NCI-H345 (cell line): Measurements from ENCODE around the gene DUOXA1.

Experiments used
- DNase-seq: peaks from one replicate; lab custom pipeline; 2025; lab: John Stamatoyannopoulos, UW

DUOXA1 gene, protein sequence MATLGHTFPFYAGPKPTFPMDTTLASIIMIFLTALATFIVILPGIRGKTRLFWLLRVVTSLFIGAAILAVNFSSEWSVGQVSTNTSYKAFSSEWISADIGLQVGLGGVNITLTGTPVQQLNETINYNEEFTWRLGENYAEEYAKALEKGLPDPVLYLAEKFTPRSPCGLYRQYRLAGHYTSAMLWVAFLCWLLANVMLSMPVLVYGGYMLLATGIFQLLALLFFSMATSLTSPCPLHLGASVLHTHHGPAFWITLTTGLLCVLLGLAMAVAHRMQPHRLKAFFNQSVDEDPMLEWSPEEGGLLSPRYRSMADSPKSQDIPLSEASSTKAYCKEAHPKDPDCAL

DNA sequence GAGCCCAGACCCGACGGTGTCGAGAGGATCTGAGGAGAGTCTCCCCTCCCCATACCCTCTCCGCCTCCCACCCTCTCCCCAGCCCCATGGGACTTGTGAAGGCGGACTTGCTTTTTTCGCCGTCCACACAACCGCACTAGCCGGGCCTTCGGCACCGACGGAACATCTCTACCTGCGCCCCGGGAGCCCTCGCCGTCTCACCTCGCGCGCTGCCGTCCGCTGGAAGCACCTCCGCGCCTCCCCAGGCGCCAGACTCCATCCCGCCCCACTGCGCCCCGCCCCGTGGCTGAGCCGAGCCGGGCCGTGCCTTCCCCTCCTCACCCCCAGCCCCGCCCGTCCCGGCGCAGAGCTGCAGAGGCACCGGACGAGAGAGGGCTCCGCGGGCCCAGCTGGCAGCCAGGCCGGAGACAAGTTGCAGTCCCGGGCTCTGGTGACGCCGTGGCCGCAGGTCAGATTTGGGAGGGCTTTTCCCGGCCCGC, at the start of gene DUOXA1, which contains the start of gene DUOX1:
Gene DUOXA1, minus strand, starts transcription at position 229 of the 479 bp plus-strand sequence. CDS start 6,865 bp downstream, outside the sequence.
Gene DUOX1, plus strand, starts transcription at position 344 of the 479 bp plus-strand sequence. CDS start 1,973 bp downstream, outside the sequence.
- no peak for DNase-seq

DNA sequence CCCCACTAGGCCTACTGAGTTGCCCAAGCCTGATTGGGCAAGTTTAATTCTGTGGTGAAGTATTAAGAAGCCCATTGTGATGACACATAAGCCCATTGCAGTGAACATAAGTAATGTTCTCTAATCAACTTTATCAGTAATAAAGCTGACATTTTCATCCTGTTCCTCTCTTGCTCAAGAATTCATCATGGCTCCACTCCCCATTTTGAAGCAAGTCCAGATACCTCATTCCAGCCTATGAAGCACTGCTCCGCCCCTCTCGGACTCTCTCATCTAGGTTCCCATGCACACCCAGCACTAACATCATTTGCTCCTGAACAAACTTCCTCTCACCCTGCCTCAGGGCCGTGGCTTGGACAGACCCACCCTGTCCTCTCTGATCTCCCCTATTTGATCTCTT, 47.6 kb upstream of the DUOXA1 start:
- DNase-seq = no peak

DNA sequence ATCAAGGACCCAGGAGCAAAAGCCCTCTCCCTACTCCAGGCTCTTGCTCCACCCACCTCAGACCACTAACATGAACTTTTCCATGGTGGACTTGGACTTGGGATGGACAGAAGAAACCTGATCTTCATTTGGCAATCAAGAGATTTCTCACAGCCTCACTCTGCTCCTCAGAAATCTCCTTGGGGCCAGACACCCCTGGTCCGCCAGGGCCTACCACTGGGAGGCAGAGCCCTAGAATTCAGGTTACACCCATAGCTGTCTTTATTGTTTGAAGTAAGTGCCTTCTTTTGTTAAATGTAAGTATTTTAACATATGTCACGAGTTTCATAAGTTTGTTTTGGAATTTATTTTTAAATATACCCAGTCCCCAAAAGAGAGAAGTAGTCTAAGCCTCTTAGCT, 44.9 kb upstream of the DUOXA1 start:
- DNase-seq = no peak

DNA sequence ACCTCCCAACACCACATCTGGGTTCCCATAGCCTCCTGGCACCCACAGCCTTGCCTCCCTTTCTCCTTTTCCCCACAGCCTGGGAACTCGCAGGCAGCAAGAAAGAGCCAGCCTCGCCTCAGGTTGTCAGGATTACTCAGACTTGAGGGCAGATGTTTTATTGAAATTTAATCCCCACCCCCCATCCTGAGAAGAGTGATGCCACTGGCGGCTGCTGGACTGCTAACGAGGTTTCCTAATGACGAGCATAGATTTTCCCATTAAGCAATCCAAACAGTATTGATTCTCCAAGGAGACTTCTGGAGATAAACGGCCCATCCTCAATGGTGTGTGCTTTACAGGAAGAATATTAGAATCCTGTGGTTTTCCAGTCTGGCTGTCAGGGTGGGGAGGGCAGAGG, 44.4 kb upstream of the DUOXA1 start:
- no peak for DNase-seq

DNA sequence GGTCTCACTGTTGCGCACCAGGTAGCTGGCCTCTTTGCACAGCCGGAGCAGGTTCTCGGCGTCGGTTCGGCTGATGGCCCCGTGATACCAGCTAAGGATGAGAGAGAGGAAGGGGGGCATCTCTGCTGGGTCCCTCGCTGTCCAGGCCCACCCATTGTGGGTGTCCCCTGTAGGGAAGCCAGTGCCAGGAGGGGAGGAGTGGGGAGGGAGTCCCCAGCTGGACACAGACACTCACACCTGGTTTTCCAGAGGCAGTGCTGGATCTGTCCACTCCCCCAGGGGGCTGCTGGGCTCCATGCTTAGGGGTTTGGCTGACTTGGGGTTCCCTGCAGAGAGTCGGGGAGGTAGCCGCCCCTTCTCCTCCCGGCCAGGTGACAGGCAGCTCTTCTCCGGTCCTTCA, 42.2 kb upstream of the DUOXA1 start:
- no peak for DNase-seq

DNA sequence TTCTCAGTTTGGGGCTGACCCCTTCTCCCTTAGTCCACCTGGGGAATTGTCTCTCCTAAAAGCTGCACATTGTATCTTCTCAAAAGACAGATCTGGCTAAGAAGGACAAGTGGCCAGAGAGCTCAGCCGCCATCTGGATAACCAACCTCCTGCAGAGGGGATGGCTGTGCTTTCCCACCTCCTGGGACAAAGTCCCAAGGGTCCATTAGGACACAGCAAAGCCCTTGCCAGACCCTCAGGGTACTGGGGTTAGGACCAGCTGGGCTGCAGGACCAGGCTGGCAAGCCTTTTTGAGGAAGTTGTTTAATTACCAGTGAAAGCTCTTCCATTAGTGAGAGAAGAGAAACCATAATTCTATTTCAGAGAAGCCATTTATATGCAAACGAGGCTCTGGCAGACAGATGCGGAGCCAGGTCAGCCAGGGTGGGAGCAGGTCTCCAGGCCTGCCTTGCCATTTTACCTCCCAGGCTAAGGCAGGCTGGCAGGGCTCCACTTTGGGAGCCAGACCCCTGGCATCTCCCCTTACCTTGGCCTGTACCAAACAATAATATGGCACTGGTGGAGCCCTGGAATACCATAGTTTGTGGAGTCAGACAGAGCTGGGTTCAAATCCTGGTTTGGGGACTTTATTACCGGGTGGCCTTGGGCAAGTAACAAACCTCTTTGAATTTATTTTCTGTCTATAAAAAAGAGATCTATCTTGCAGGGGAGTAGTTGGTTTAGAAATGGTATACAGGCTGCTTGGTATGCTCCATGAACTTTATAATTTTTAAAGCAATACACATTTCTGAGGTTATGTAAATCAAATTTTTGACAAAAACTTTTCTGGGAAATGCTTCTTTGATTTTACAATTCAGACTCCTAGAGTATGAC, 40.2 kb upstream of the DUOXA1 start:
- DNase-seq = no peak

DNA sequence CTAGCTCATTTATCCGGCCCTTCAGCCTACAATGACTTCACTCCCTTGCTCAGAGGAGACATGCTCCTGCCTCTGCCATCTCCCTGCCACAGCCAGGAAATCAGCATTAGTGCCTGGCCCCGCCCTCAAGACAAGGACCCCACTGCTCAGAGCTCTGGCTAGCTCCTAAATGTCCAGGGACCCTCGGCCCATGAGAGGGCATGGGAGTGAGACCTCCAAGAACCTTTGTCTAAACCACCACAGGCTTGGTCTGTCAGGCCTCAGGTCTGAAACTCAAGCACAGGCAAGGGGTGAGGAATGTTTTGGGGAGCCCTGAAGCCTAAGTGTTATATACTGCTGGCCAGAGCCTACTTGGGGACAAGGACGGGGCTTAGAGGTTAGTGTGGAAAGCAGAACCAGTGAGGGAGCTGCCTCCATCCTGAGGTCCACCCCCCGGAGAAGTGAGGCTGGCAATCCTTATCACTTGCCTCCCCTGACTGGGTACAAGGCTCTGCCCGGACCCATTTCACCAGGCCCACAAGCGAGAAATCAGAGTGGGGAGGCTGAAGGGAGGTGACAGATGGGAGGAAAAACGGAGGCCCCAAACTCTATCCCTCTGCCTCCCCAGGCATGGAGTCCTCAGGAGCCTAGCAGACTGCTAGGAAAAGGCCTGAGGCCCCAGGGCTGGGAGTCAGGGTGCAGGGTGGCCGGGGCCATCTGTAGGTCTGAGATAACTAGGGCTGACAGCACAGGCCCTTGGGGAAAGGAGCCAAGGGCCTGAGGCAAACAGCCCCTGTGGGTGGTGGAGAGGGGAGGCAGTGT, 39.3 kb upstream of the DUOXA1 start:
- DNase-seq = no peak

DNA sequence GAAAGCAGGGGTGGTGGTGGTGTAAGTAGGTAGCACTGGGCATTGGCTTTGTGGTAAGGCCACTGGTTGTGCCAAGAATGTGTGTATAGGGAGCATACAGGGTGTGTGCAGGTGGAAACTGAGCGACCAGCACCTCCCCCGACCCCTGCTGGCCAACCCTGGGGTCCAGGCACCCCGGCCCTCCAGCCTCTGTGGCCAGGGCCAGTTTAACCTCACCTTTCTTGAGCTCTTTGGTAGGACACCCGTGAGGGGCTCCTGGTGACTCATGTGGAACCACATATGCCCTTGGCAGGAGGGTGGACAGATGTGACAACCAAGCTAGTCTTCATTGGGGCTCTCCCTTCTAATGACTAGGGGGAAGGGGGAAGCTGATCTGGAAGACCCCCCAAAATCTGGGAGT, 38.6 kb upstream of the DUOXA1 start:
- DNase-seq = no peak

DNA sequence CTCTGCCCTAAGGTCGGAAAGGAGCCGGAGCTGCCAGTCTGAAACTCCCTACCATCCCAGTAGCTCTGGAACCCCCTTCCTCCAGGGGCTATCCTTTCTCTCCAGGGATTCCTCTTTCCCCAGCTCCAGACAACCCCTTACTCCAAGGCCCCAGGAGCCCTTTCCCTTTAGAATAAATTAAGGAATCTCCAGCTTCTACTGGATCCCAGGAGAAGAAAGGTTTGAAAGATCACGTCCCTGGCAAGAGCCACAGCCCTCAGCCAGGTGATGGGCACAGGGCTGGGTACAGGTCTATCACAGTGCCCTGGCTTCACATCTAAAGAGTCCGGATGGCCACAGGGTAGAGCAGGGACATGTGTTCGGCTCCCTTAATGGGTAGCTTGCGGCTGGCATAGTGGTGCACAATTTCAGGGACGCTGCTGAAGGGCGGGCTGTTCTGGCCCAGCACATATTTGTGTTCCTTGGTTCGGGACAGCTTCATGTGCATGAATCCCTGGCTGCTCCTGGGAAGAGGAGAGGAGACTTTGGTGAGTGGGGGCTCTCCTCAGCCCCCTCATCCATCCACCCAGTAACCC, 38.0 kb upstream of the DUOXA1 start:
- DNase-seq = no peak

DNA sequence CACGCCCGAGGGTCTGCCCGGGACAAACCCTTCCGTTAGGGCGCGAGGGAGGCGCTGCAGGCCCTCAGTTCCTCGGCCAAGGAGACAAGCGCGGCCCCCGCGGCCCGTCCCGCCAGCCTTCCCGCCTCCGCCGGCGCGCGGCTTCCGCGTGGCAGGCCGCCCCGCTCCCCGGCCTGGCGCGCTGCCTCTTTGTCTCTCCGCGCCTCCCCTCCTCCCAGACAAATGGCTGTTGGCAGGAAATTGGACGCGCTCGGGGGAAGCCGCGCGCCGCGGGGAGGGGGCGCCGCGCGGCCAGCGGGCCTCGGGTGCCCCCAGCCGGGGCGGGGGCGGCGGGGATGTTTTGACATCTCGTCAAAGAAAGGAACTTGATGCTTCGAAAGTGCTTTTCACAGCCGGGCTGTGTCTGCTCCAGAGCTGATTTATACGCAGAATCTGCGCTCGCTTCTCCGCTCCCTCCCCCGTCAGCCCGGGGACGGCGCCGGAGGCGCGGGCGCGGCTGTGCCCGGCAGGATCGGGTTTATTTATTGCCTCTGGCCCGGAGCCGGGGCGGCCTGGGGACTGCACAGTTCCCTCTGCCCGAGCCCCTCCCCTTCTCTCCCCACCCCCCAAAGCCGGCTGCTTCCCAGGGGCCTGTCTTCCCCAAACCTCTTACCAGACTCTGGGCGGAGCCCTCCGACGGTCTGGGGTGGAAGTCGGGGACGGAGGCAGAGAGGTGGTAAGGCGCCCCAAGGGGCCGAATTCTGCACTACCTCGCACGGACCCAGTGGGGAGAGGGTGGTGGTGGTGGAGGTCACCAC, 37.4 kb upstream of the DUOXA1 start:
- peak; percentile 60 for DNase-seq

DNA sequence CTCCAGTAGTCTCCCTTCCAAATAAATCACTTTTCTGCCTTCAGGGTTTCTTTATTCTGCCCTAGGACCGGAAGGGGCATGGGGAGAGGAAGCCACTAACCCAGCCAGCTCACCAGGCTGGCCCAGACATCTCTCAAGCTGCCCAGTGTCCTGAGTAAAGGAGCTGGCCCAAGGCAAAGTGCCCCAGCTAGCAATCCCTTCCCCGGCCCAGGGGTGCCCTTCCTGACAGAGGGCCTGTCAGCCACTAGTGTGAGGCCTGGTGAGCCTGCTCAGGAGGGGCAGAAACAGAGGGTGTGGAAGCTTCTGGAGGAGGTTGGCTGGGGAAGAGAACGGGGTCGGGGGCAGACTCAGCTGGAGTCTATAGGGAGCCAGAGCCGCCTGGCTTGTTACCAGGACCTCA, 35.9 kb upstream of the DUOXA1 start:
- DNase-seq = no peak

DNA sequence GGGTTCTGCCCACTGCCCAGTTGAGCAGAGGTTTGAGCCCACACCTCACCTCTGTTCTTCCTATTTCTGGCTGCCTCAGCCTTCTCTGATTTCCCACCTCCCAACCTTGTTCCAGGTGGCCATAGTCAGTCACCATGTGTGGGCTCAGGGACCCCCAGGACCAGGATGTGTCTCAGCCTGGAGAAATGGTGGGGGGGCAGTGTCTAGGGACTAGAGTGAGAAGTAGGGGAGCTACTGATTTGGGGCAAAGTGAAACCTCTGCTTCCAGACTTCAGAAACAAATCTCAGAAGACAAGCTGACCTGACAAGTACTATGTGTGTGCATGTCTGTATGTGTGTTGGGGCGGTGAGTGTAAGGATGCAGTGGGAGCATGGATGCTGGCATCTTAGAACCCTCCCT, 35.2 kb upstream of the DUOXA1 start:
- no peak for DNase-seq

DNA sequence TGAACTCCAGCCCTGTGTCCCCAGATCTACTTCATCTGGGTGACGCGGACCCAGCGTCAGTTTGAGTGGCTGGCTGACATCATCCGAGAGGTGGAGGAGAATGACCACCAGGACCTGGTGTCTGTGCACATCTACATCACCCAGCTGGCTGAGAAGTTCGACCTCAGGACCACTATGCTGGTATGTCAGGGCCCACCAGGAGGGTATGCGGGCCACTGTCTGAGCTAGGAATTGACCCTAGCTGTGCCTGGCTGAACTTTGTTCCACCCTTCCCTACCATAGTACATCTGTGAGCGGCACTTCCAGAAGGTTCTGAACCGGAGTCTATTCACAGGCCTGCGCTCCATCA, 33.8 kb upstream of the DUOXA1 start:
- no peak for DNase-seq

DNA sequence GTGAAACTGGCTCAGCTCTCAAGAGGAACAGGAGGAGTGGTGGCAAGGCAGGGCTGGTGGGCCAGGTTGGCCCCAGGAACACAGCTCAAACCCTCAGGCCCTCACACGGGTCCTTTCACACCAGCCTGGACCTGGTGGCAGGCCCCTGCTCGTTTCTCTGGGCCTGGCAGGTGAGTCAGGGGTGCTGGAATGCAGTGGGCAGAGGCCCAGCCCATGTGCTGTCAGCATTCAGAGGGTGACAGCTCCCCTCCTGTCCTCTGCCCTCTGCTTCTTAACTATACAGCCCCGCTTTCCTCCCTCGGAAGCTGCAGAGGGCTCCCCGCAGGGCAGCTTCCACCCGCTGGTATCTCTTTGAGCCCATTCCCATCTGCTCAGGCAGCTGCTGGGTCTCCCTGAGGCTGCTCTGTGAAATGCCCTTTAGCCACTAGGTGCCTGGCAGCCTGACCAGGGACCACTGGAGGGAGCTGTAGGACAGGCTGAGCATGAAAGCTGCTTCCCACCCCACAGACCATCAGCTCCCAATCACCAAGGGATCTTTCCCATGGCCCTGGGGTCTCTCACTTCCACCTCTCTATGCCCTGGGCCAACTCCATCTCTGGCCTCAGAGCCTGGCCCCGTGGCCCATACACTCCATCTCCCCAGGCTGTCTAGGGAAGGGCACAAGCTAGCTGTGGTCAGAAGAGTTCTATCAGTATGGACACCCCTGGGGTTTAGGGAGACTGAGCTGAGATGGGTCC, 33.3 kb upstream of the DUOXA1 start:
- peak; percentile 59 for DNase-seq

DNA sequence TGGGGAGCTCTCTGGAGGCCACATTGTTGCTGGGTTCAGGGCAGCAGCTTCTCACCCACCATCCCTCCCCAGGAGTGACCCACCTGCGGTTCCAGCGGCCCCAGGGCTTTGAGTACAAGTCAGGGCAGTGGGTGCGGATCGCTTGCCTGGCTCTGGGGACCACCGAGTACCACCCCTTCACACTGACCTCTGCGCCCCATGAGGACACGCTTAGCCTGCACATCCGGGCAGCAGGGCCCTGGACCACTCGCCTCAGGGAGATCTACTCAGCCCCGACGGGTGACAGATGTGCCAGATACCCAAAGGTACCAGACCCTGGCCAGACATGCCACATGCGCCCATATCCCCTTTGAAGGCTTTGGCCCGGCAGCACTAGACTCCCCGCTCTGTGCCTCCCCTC, 32.0 kb upstream of the DUOXA1 start:
- DNase-seq = no peak

DNA sequence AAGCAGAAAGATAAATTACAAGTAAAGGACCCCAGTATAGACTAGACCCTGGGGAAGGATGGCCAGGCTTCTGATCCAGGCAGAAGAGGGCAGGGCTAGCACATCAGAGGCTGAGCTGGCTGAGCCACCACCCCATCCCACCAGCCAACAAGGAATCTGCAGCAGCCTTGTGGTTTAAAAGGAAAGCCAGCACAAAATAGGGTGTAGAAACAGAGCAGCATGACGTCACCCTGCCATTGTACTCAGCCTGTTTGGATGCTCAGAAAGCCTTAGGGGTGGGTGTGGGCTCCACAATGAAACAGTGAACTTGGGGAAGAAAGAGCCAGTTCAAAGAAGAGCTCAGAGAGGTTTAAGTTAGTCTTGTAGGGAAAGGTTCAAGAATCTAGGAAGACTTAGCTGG, 28.3 kb upstream of the DUOXA1 start:
- no peak for DNase-seq

DNA sequence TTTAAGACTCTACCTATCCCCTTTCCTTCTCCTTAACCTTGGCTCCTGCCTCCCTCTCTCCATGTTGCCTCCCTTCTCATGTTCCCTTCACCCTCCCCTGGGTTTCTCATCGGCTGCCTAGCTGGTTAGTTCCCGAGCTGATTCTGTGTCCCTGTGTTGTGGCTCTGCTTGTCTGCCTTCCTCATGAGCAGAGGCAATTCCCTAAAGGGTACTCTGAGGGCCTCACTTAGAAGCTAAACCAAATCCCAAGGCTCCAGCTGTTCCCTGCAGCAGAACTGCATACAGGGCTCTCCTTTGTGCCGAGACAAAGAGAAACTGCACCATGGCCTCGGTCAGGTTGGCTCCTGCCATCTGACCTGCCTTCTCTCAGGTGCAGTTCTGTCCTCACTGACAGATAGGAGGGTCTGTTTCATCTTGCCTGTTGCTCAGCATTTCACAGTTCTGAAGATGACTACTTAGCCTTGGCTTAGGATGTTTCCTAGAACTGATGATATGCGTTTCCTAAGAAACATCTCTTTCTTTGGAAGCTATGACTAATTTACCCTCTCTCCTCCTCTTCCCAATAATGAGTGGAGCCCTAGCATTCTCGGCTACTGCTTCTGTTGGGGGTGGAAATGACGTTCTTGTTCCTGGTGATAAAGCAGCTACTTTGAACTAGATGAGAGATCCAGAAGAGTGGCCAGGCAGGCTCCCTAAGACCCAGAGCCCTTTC, 27.2 kb upstream of the DUOXA1 start:
- DNase-seq = no peak

DNA sequence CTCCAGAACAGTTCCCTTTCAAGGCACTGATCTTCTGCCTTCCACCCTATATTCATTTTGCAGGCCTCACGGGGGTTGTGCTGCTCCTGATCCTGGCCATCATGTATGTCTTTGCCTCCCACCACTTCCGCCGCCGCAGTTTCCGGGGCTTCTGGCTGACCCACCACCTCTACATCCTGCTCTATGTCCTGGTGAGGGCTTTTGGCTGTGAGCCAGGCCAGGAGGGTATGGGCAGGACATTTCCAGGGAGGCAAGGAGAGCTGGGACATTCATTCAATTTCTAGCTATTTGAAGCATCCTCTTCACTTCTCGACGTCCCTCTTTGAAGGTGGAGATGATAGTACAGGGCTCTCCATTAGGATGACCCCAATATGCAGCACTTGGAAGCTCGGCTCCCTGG, 26.1 kb upstream of the DUOXA1 start:
- DNase-seq = no peak

DNA sequence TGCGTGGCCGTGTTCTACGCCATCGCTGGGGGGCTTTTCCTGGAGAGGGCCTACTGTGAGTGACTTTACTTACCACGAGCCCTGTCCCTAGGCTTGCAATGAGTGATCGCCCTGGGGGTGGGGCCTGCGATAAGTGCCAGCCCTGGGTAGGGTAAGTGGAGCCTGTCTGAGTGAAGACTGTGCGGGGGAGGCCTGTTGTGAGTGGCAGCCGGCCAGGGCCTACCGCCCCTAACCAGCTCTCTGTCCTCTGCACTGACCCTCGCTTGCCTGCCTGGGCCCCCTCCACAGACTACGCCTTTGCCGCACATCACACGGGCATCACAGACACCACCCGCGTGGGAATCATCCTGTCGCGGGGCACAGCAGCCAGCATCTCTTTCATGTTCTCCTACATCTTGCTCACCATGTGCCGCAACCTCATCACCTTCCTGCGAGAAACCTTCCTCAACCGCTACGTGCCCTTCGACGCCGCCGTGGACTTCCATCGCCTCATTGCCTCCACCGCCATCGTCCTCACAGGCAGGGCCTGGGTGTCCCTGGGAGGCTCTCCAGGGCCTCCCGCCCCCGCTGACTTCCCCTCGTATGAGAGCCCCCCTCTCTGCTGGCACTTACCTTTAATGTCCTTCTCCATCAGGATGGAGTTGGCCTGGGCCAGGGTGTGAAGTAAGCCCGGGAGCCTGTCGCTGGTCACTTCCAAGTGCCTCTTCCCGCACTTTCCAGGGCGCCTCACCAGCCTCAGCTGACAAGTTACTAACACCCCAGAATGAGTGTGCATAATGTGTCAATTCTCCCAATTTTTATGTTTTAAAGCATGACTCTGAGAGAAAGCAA, 22.5 kb upstream of the DUOXA1 start:
- no peak for DNase-seq
